MM.1S (cell line): ENCODE data around the gene UBASH3A.

Experiments
- DNase-seq: peaks from one replicate; pipeline ENCODE4 v3.0.0-alpha.2; 2015
- H2AFZ ChIP-seq: fragments of 300-600 bp; sonication (generic); 2 replicates; pipeline ENCODE4 v1.6.0; 2016; ENCODE audit warnings: antibody characterized with exemption, low read length
- H3F3A ChIP-seq: fragments of 300-600 bp; sonication (generic); 2 replicates; pipeline ENCODE4 v1.6.1; 2016; ENCODE audit warnings: mild to moderate bottlenecking, antibody characterized with exemption, low read length, moderate library complexity, mixed read lengths; ENCODE audit not compliant: insufficient read depth
- H3K27ac ChIP-seq: fragments of 300-600 bp; sonication (generic); 2 replicates; pipeline ENCODE4 v1.5.1; 2016; ENCODE audit warnings: mild to moderate bottlenecking, low read length
- H3K27me3 ChIP-seq: fragments of 300-600 bp; sonication (generic); replicated peaks from 2 replicates; pipeline ENCODE4 v1.6.0; 2016; ENCODE audit warnings: low read length; ENCODE audit not compliant: insufficient read depth
- H3K36me3 ChIP-seq: fragments of 300-600 bp; sonication (generic); replicated peaks from 2 replicates; pipeline ENCODE4 v1.6.1; 2016; ENCODE audit warnings: mild to moderate bottlenecking, low read length, mixed read lengths; ENCODE audit not compliant: insufficient read depth
- H3K4me1 ChIP-seq: fragments of 300-600 bp; sonication (generic); 2 replicates; pipeline ENCODE4 v1.6.1; 2016; ENCODE audit warnings: low read length, mixed read lengths
- H3K4me2 ChIP-seq: fragments of 300-600 bp; sonication (generic); 2 replicates; pipeline ENCODE4 v1.6.0; 2016; ENCODE audit warnings: low read depth, low read length
- H3K4me3 ChIP-seq: fragments of 300-600 bp; sonication (generic); 2 replicates; pipeline ENCODE4 v1.5.1; 2016; ENCODE audit warnings: low read length, mixed read lengths
- H3K79me2 ChIP-seq: fragments of 300-600 bp; sonication (generic); 2 replicates; pipeline ENCODE4 v1.6.1; 2016; ENCODE audit warnings: mixed run types, low read length, mixed read lengths
- H3K9ac ChIP-seq: fragments of 300-600 bp; sonication (generic); 2 replicates; pipeline ENCODE4 v1.6.1; 2016; ENCODE audit warnings: low read length, mixed read lengths
- H3K9me2 ChIP-seq: fragments of 300-600 bp; sonication (generic); replicated peaks from 2 replicates; pipeline ENCODE4 v1.6.1; 2016; ENCODE audit warnings: mild to moderate bottlenecking, low read length, mixed read lengths; ENCODE audit not compliant: insufficient read depth
- H3K9me3 ChIP-seq: fragments of 300-600 bp; sonication (generic); replicated peaks from 2 replicates; pipeline ENCODE4 v1.6.1; 2016; ENCODE audit warnings: mild to moderate bottlenecking, low read length, mixed read lengths; ENCODE audit not compliant: insufficient read depth
- H4K20me1 ChIP-seq: fragments of 300-600 bp; sonication (generic); 2 replicates; pipeline ENCODE4 v1.6.1; 2016; ENCODE audit warnings: mild to moderate bottlenecking, low read length, moderate library complexity, mixed read lengths; ENCODE audit not compliant: insufficient read depth
- CTCF ChIP-seq: fragments of 300-600 bp; sonication (generic); IDR thresholded peaks from 2 replicates; pipeline ENCODE4 v1.5.1; 2016; ENCODE audit warnings: antibody characterized with exemption, low read length, mixed read lengths
- EZH2 ChIP-seq: fragments of 300-600 bp; sonication (generic); optimal IDR thresholded peaks from 2 replicates; pipeline ENCODE3; 2017; ENCODE audit warnings: low read depth, mild to moderate bottlenecking, antibody characterized with exemption, low read length, mixed read lengths
- EZH2phosphoT487 ChIP-seq: fragments of 300-600 bp; sonication (generic); IDR thresholded peaks from 2 replicates; pipeline ENCODE4 v1.6.1; 2018; ENCODE audit warnings: antibody characterized with exemption, low read length

UBASH3A gene

GRCh38 chr21:42382915-42383314 lies 20.8 kb upstream of the UBASH3A start:
- no peaks in the 10 kb centered on the region for H3K36me3 ChIP-seq
- H3K9me3 ChIP-seq: no peaks in the 10 kb centered on the region
- no peak overlapping the region for H3K9ac ChIP-seq
- H2AFZ ChIP-seq: no peak overlapping the region
- no peak overlapping the region for H3K27ac ChIP-seq
- H3K27me3 ChIP-seq: peaks cover 97% of the 10 kb centered on the region
- H3K4me3 ChIP-seq: no peak overlapping the region
- H3K79me2 ChIP-seq: no peaks in the 10 kb centered on the region
- no peaks in the 10 kb centered on the region for H4K20me1 ChIP-seq
- no peak overlapping the region for H3K4me2 ChIP-seq
- TF ChIP-seq EZH2 (no peak), EZH2phosphoT487 (no peak)
- H3K9me2 ChIP-seq: no peaks in the 10 kb centered on the region
- H3F3A ChIP-seq: no peaks in the 10 kb centered on the region
- no peaks in the 10 kb centered on the region for H3K4me1 ChIP-seq
- no peak for DNase-seq

- no peaks in the 10 kb centered on the region for H3K9me3 ChIP-seq
- no peaks in the 10 kb centered on the region for H3F3A ChIP-seq
- H3K36me3 ChIP-seq: no peaks in the 10 kb centered on the region
- H3K4me1 ChIP-seq: peaks cover 4% of the 10 kb centered on the region
- H3K9me2 ChIP-seq: no peaks in the 10 kb centered on the region
- no peak overlapping the region for H3K9ac ChIP-seq
- H3K27ac ChIP-seq: no peak overlapping the region
- DNase-seq: no peak
- H3K79me2 ChIP-seq: no peaks in the 10 kb centered on the region
- no peaks in the 10 kb centered on the region for H4K20me1 ChIP-seq
- no peak overlapping the region for H2AFZ ChIP-seq
- TF ChIP-seq EZH2: no peak
- no peak for TF ChIP-seq CTCF
- no peak for TF ChIP-seq EZH2phosphoT487
- peaks cover 97% of the 10 kb centered on the region for H3K27me3 ChIP-seq
- H3K4me3 ChIP-seq: no peak overlapping the region
- H3K4me2 ChIP-seq: no peak overlapping the region
These were observed 20.4 kb upstream of the UBASH3A start for GRCh38 chr21:42383331-42383730.

- Histone ChIP-seq H3K27me3 (peaks cover 92% of the 10 kb centered on the region), H4K20me1 (no peaks in the 10 kb centered on the region), H3K27ac (no peak overlapping the region), H3K9me3 (no peaks in the 10 kb centered on the region), H3K36me3 (no peaks in the 10 kb centered on the region), H3K4me3 (no peak overlapping the region), H3F3A (peaks cover 3% of the 10 kb centered on the region; the same call in 1 of the 2 replicates), H3K9ac (no peak overlapping the region), H3K4me1 (peaks cover 11% of the 10 kb centered on the region), H3K79me2 (no peaks in the 10 kb centered on the region), H2AFZ (no peak overlapping the region), H3K9me2 (no peaks in the 10 kb centered on the region), H3K4me2 (no peak overlapping the region; the same call in 1 of the 2 replicates)
- no peak for DNase-seq
- TF ChIP-seq EZH2: no peak
- TF ChIP-seq EZH2phosphoT487: no peak
- no peak for TF ChIP-seq CTCF
These were observed 19.4 kb upstream of the UBASH3A start for GRCh38 chr21:42384156-42384945.

GRCh38 chr21:42384989-42385388 lies 18.7 kb upstream of the UBASH3A start:
- no peaks in the 10 kb centered on the region for H3K79me2 ChIP-seq
- H3K9me2 ChIP-seq: no peaks in the 10 kb centered on the region
- no peaks in the 10 kb centered on the region for H3K36me3 ChIP-seq
- H2AFZ ChIP-seq: no peak overlapping the region
- H3K9me3 ChIP-seq: no peaks in the 10 kb centered on the region
- peaks cover 18% of the 10 kb centered on the region for H3K4me1 ChIP-seq
- no peak overlapping the region for H3K9ac ChIP-seq
- H3K27me3 ChIP-seq: peaks cover 90% of the 10 kb centered on the region
- no peak overlapping the region for H3K4me3 ChIP-seq
- H3K27ac ChIP-seq: no peak overlapping the region
- H4K20me1 ChIP-seq: no peaks in the 10 kb centered on the region
- peaks cover 6% of the 10 kb centered on the region; the same call in 1 of the 2 replicates for H3F3A ChIP-seq
- no peak overlapping the region for H3K4me2 ChIP-seq
- TF ChIP-seq EZH2phosphoT487 (no peak), CTCF (no peak), EZH2 (no peak)
- no peak for DNase-seq
